Measurements from ENCODE around the gene TXNDC5.

- TF ChIP-seq CTCF (IDR thresholded peaks at IDR 0.05; ENCODE audit: insufficient read depth, low read length) (no peak), REST (IDR thresholded peaks at IDR 0.05; ENCODE audit: insufficient replicate concordance, low read depth) (no peak), GABPA (IDR thresholded peaks at IDR 0.05; ENCODE audit: low read depth) (no peak)
These were observed 3.7 kb upstream of the TXNDC5 start for GRCh38 chr6:7914311-7914710.

Data from HL-60 (cell line).